A549 (cell line): Measurements from ENCODE around the gene RXRA. TPM values are rescaled to one million over a fixed set of nuclear protein-coding genes. Genes with fewer than 3 reads are reported as not detected.

Source experiments
- ATAC-seq, 2 experiments: fragments of 200-7000 bp in 1 of 2; fragments of >200 bp in 1 of 2; cut with Nextera tagmentation in 1 of 2; cut with Tn5 transposase in 1 of 2; 3 replicates each; pipeline versions ENCODE4 v1.8.0 to v1.9.1; 2018 to 2020; ENCODE audit warnings: mild to moderate bottlenecking in 1 of 2, moderate library complexity in 1 of 2
- CTCF ChIA-PET: fragments of 300-600 bp; sonication (Branson Sonifier 250); formaldehyde crosslinking; extraction: SDS; loops from one replicate; lab custom pipeline; 2021; ENCODE audit warnings: antibody characterized with exemption, inconsistent platforms; lab: Yijun Ruan, JAX
- POLR2A ChIA-PET: fragments of 350-600 bp; formaldehyde crosslinking; extraction: SDS; loops from one replicate; lab custom pipeline; 2021; ENCODE audit warnings: antibody characterized with exemption, inconsistent platforms; lab: Yijun Ruan, JAX
- DNase-seq, 2 experiments: peaks; one replicate each; pipeline versions ENCODE4 v3.0.0 to v3.0.0-alpha.2; 2011 to 2016; ENCODE audit warnings: low read depth in 1 of 2, low spot score in 1 of 2
- FAIRE-seq: peaks from 2 replicates; lab custom pipeline; 2011; peaks lifted over from hg19 to GRCh38; lab: Jason Lieb, UNC
- H3K27ac ChIP-seq, 2 experiments: fragments of >200 bp; sonication (Bioruptor Twin); formaldehyde crosslinking; 3 replicates each; pipeline ENCODE4 v1.5.1; 2016 to 2017
- H3K4me1 ChIP-seq: fragments of >200 bp; sonication (Bioruptor Twin); formaldehyde crosslinking; 3 replicates; pipeline ENCODE4 v1.6.1; 2016
- H3K4me2 ChIP-seq: fragments of >200 bp; sonication (Bioruptor Twin); formaldehyde crosslinking; 3 replicates; pipeline ENCODE4 v1.6.1; 2016
- H3K4me3 ChIP-seq: fragments of >200 bp; sonication (Bioruptor Twin); formaldehyde crosslinking; 3 replicates; pipeline ENCODE4 v1.5.1; 2016
- H3K9me3 ChIP-seq: fragments of >200 bp; sonication (Bioruptor Twin); formaldehyde crosslinking; 3 replicates; pipeline ENCODE4 v1.6.1; 2016
- BCL3 ChIP-seq: fragments of >200 bp; sonication (Bioruptor Twin); formaldehyde crosslinking; IDR thresholded peaks from 3 replicates; pipeline ENCODE4 v1.6.1; 2016
- BHLHE40 ChIP-seq: IDR thresholded peaks from 2 replicates; pipeline ENCODE4 v1.6.1; 2012; ENCODE audit warnings: low read depth, low read length, inconsistent platforms
- CBX2 ChIP-seq: fragments of 200-600 bp; sonication (generic); IDR thresholded peaks from 2 replicates; pipeline ENCODE4 v1.6.1; 2016; ENCODE audit warnings: low read depth, mild to moderate bottlenecking, borderline replicate concordance
- CHD4 ChIP-seq: fragments of 200-600 bp; sonication (generic); IDR thresholded peaks from 2 replicates; pipeline ENCODE4 v1.6.1; 2016; ENCODE audit warnings: antibody characterized with exemption, mild to moderate bottlenecking, borderline replicate concordance
- ELK1 ChIP-seq: fragments of 150-350 bp; IDR thresholded peaks from 2 replicates; pipeline ENCODE4 v1.6.1; 2014; ENCODE audit warnings: low read depth, mild to moderate bottlenecking, low read length
- ESRRA ChIP-seq: fragments of 150-350 bp; IDR thresholded peaks from 2 replicates; pipeline ENCODE4 v1.6.1; 2014; ENCODE audit warnings: mild to moderate bottlenecking, low read length, borderline replicate concordance
- FOSL2 ChIP-seq, 2 experiments: fragments of 450-650 bp in 1 of 2; fragments of >200 bp in 1 of 2; sonication (Bioruptor Twin) in 1 of 2; formaldehyde crosslinking; IDR thresholded peaks; 2 replicates each; pipeline versions ENCODE4 v1.5.0 to v1.6.1; 2016 to 2020; ENCODE audit warnings: mild to moderate bottlenecking in 1 of 2, moderate library complexity in 1 of 2
- HDAC2 ChIP-seq: fragments of 200-600 bp; sonication (generic); IDR thresholded peaks from 2 replicates; pipeline ENCODE4 v1.6.1; 2016
- KDM1A ChIP-seq: fragments of 200-600 bp; sonication (generic); IDR thresholded peaks from 2 replicates; pipeline ENCODE4 v1.6.1; 2016; ENCODE audit warnings: low read depth, mild to moderate bottlenecking
- NFE2L2 ChIP-seq: fragments of 150-350 bp; conservative IDR thresholded peaks from 2 replicates; pipeline ENCODE4 v1.6.1; 2014; ENCODE audit warnings: low read length
- NPAS2 ChIP-seq: fragments of 250-450 bp; sonication (Bioruptor Pico); IDR thresholded peaks from 2 replicates; pipeline ENCODE4 v1.8.0; 2022; ENCODE audit warnings: mild to moderate bottlenecking, moderate library complexity, borderline replicate concordance
- PBX3 ChIP-seq: IDR thresholded peaks from 2 replicates; pipeline ENCODE4 v1.6.1; 2012
- PHF8 ChIP-seq: fragments of 200-600 bp; sonication (generic); IDR thresholded peaks from 2 replicates; pipeline ENCODE4 v1.6.1; 2016; ENCODE audit warnings: low read depth, mild to moderate bottlenecking, antibody characterized with exemption, moderate library complexity, borderline replicate concordance
- RAD21 ChIP-seq, 2 experiments: fragments of >200 bp in 1 of 2; sonication (Bioruptor Twin) in 1 of 2; formaldehyde crosslinking in 1 of 2; IDR thresholded peaks in 1 of 2; conservative IDR thresholded peaks in 1 of 2; 2 replicates in 1 of 2; 3 replicates in 1 of 2; pipeline ENCODE4 v1.6.1; 2012 to 2018; ENCODE audit warnings: inconsistent platforms in 1 of 2
- REST ChIP-seq: fragments of 200-600 bp; sonication (generic); IDR thresholded peaks from 2 replicates; pipeline ENCODE4 v1.6.1; 2016; ENCODE audit warnings: antibody characterized with exemption, mild to moderate bottlenecking, moderate library complexity
- RFX5 ChIP-seq: fragments of 450-650 bp; IDR thresholded peaks from 2 replicates; pipeline ENCODE4 v1.7.1; 2014; ENCODE audit warnings: antibody characterized with exemption, mild to moderate bottlenecking, moderate library complexity
- ZC3H11A ChIP-seq: fragments of 450-650 bp; IDR thresholded peaks from 2 replicates; pipeline ENCODE4 v1.6.1; 2014; ENCODE audit warnings: antibody characterized with exemption, mild to moderate bottlenecking
- ZSCAN20 ChIP-seq: fragments of 250-450 bp; sonication (Bioruptor Pico); IDR thresholded peaks from 2 replicates; pipeline ENCODE4 v1.8.0; 2022; ENCODE audit warnings: mild to moderate bottlenecking, moderate library complexity
- WGBS: methylation state at CpG from one replicate; pipeline ENCODE4 v1.1.6; 2017; ENCODE audit errors: missing lambda C conversion rate; 5-methylcytosine and 5-hydroxymethylcytosine counted together
- polyA plus RNA-seq, 4 experiments: library from polyadenylated mRNA; depleted of rRNA in 3 of 4; stranded (reverse); fragments of >200 nt; fragmentation: RNase III in 1 of 4; extraction: RNeasy Plus Mini Kit Qiagen cat#74134 plus additional on column Dnase treatment in 1 of 4; gene quantifications; 2 replicates in 3 of 4; 3 replicates in 1 of 4; pipeline ENCODE4 v1.2.3, GENCODE V29; 2011 to 2017

RXRA gene
- polyA plus RNA-seq, 2 of the 4 experiments (the other 2 are of a cell fraction), result 6.6 to 23.9 TPM

- TF ChIP-seq RAD21 (conservative IDR thresholded peaks at IDR 0.05 in 1 of 2, IDR thresholded peaks at IDR 0.05 in 1 of 2), result no peak
- no peak for TF ChIP-seq PHF8
- TF ChIP-seq RFX5, result no peak
These were observed 77.0 kb downstream of the RXRA start (continued) for GRCh38 chr9:134403292-134403681.

- Histone ChIP-seq H3K4me1 (peaks cover 51% of the 10 kb centered on the region), H3K9me3 (peaks cover 6% of the 10 kb centered on the region), H3K27ac (peak overlapping the region; percentile 99 to 100; a peak in 4 of 6 replicates), H3K4me2 (no peak overlapping the region), H3K4me3 (no peak overlapping the region)
- FAIRE-seq (no peak), DNase-seq (no peak), ATAC-seq (no peak)
- CTCF ChIA-PET, result interaction anchor here (1.0 to 2.5 kb wide), 4 partner anchors 22 to 233 kb away, joined by 3 to 8 read pairs (median 4); no protein-coding TSS in a partner anchor
- 83% methylated on average over 14 of the region's 17 CpGs for WGBS
- TF ChIP-seq CBX2 (no peak), ZC3H11A (no peak), REST (no peak), ESRRA (no peak), FOSL2 (IDR thresholded peaks at IDR 0.05) (no peak), FOSL2 (CRISPR knock-in tag; IDR thresholded peaks at IDR 0.05) (no peak), RFX5 (no peak), HDAC2 (no peak), KDM1A (no peak), BCL3 (no peak), ZSCAN20 (CRISPR knock-in tag) (no peak), NFE2L2 (no peak), CHD4 (no peak), ELK1 (no peak), PBX3 (no peak), BHLHE40 (no peak), NPAS2 (CRISPR knock-in tag) (no peak)
- POLR2A ChIA-PET, result no interaction called here
These were observed 77.5 kb downstream of the RXRA start for GRCh38 chr9:134403682-134404301.
